GM12878 (cell line): ENCODE measurements around the gene SERPINB3. TPM values are rescaled to one million over a fixed set of nuclear protein-coding genes. Genes with fewer than 3 reads are reported as not detected.

Experiments
- polyA plus RNA-seq, 11 experiments: library from polyadenylated mRNA; depleted of rRNA in 4 of 11; unstranded in 6 of 11; stranded (reverse) in 5 of 11; fragments of >200 nt; fragmentation: Nextera tagmentation in 4 of 11; fragmentation: Illumina TruSeq in 1 of 11; extraction: Ambion mirVana in 4 of 11; extraction: Trizol in 1 of 11; gene quantifications; 1 replicate in 1 of 11; 2 replicates in 10 of 11; pipeline versions ENCODE4 v1.2.1 to v1.2.3, GENCODE V29; 2011 to 2016; ENCODE audit warnings: inconsistent platforms in 2 of 11, missing spikeins in 2 of 11, low read depth in 1 of 11
- total RNA-seq, 4 experiments: library from RNA; depleted of rRNA in 3 of 4; stranded (reverse); fragments of >200 nt in 3 of 4; fragmentation: Illumina TruSeq in 1 of 4; extraction: Trizol in 1 of 4; gene quantifications; 2 replicates each; pipeline versions ENCODE4 v1.2.1 to v1.2.3, GENCODE V29; 2013 to 2021

The SERPINB3 gene
- total and polyA plus RNA-seq, 10 of the 15 experiments (the other 5 are each of a cell fraction or from before 2014, with no cell fraction given): not detected

Other genes with a start within 250 kb of the SERPINB3 start
Only the 7 nearest of the 9 such genes appear.
- 0.05 TPM in 1 of 2 replicates, not detected in the other for gene SERPINB5, start 184.9 kb downstream of the SERPINB3 start, total RNA-seq (2014; rRNA removed)
- not detected in 2 replicates for gene SERPINB5, start 184.9 kb downstream of the SERPINB3 start, total RNA-seq (2014; rRNA removed; fragmentation: Illumina TruSeq; extraction: Trizol)
- not detected in 2 replicates for gene SERPINB5, start 184.9 kb downstream of the SERPINB3 start, total RNA-seq (2021)
- 0.04 TPM in 1 of 2 replicates, not detected in the other for gene SERPINB5, start 184.9 kb downstream of the SERPINB3 start, polyA plus RNA-seq (2011; rRNA removed)
- gene SERPINB5, start 184.9 kb downstream of the SERPINB3 start, polyA plus RNA-seq (2014; fragmentation: Illumina TruSeq; extraction: Trizol): 0.03 TPM in 1 of 2 replicates, not detected in the other
- not detected for gene SERPINB5, start 184.9 kb downstream of the SERPINB3 start, polyA plus RNA-seq (2014; fragmentation: Nextera tagmentation; extraction: Ambion mirVana)
- not detected in 2 replicates for gene SERPINB5, start 184.9 kb downstream of the SERPINB3 start, polyA plus RNA-seq (2014; rRNA removed)
- not detected for gene SERPINB5, start 184.9 kb downstream of the SERPINB3 start, polyA plus RNA-seq (2016; fragmentation: Nextera tagmentation; extraction: Ambion mirVana)
- not detected in 2 replicates for gene SERPINB12, start 119.5 kb downstream of the SERPINB3 start, total RNA-seq (2014; rRNA removed)
- gene SERPINB12, start 119.5 kb downstream of the SERPINB3 start, total RNA-seq (2014; rRNA removed; fragmentation: Illumina TruSeq; extraction: Trizol): not detected in 2 replicates
- not detected in 2 replicates for gene SERPINB12, start 119.5 kb downstream of the SERPINB3 start, total RNA-seq (2021)
- gene SERPINB12, start 119.5 kb downstream of the SERPINB3 start, polyA plus RNA-seq (2011; rRNA removed): not detected in 2 replicates
- not detected in 2 replicates for gene SERPINB12, start 119.5 kb downstream of the SERPINB3 start, polyA plus RNA-seq (2014; fragmentation: Illumina TruSeq; extraction: Trizol)
- gene SERPINB12, start 119.5 kb downstream of the SERPINB3 start, polyA plus RNA-seq (2014; fragmentation: Nextera tagmentation; extraction: Ambion mirVana): not detected
- not detected in 2 replicates for gene SERPINB12, start 119.5 kb downstream of the SERPINB3 start, polyA plus RNA-seq (2014; rRNA removed)
- gene SERPINB12, start 119.5 kb downstream of the SERPINB3 start, polyA plus RNA-seq (2016; fragmentation: Nextera tagmentation; extraction: Ambion mirVana): not detected
- not detected in 2 replicates for gene SERPINB13, start 74.5 kb downstream of the SERPINB3 start, total RNA-seq (2014; rRNA removed)
- gene SERPINB13, start 74.5 kb downstream of the SERPINB3 start, total RNA-seq (2014; rRNA removed; fragmentation: Illumina TruSeq; extraction: Trizol): not detected in 2 replicates
- not detected in 2 replicates for gene SERPINB13, start 74.5 kb downstream of the SERPINB3 start, total RNA-seq (2021)
- not detected in 2 replicates for gene SERPINB13, start 74.5 kb downstream of the SERPINB3 start, polyA plus RNA-seq (2011; rRNA removed)
- not detected in 2 replicates for gene SERPINB13, start 74.5 kb downstream of the SERPINB3 start, polyA plus RNA-seq (2014; fragmentation: Illumina TruSeq; extraction: Trizol)
- gene SERPINB13, start 74.5 kb downstream of the SERPINB3 start, polyA plus RNA-seq (2014; fragmentation: Nextera tagmentation; extraction: Ambion mirVana): not detected
- not detected in 2 replicates for gene SERPINB13, start 74.5 kb downstream of the SERPINB3 start, polyA plus RNA-seq (2014; rRNA removed)
- not detected for gene SERPINB13, start 74.5 kb downstream of the SERPINB3 start, polyA plus RNA-seq (2016; fragmentation: Nextera tagmentation; extraction: Ambion mirVana)
- gene SERPINB4, start 17.6 kb downstream of the SERPINB3 start, total RNA-seq (2014; rRNA removed): not detected in 2 replicates
- gene SERPINB4, start 17.6 kb downstream of the SERPINB3 start, total RNA-seq (2014; rRNA removed; fragmentation: Illumina TruSeq; extraction: Trizol): not detected in 2 replicates
- gene SERPINB4, start 17.6 kb downstream of the SERPINB3 start, total RNA-seq (2021): not detected in 2 replicates
- gene SERPINB4, start 17.6 kb downstream of the SERPINB3 start, polyA plus RNA-seq (2011; rRNA removed): not detected in 2 replicates
- not detected in 2 replicates for gene SERPINB4, start 17.6 kb downstream of the SERPINB3 start, polyA plus RNA-seq (2014; fragmentation: Illumina TruSeq; extraction: Trizol)
- not detected for gene SERPINB4, start 17.6 kb downstream of the SERPINB3 start, polyA plus RNA-seq (2014; fragmentation: Nextera tagmentation; extraction: Ambion mirVana)
- not detected in 2 replicates for gene SERPINB4, start 17.6 kb downstream of the SERPINB3 start, polyA plus RNA-seq (2014; rRNA removed)
- gene SERPINB4, start 17.6 kb downstream of the SERPINB3 start, polyA plus RNA-seq (2016; fragmentation: Nextera tagmentation; extraction: Ambion mirVana): not detected
- not detected in 2 replicates for gene SERPINB11, start 41.1 kb upstream of the SERPINB3 start, total RNA-seq (2014; rRNA removed)
- not detected in 2 replicates for gene SERPINB11, start 41.1 kb upstream of the SERPINB3 start, total RNA-seq (2014; rRNA removed; fragmentation: Illumina TruSeq; extraction: Trizol)
- not detected in 2 replicates for gene SERPINB11, start 41.1 kb upstream of the SERPINB3 start, total RNA-seq (2021)
- not detected in 2 replicates for gene SERPINB11, start 41.1 kb upstream of the SERPINB3 start, polyA plus RNA-seq (2011; rRNA removed)
- gene SERPINB11, start 41.1 kb upstream of the SERPINB3 start, polyA plus RNA-seq (2014; fragmentation: Illumina TruSeq; extraction: Trizol): not detected in 2 replicates
- gene SERPINB11, start 41.1 kb upstream of the SERPINB3 start, polyA plus RNA-seq (2014; fragmentation: Nextera tagmentation; extraction: Ambion mirVana): not detected
- gene SERPINB11, start 41.1 kb upstream of the SERPINB3 start, polyA plus RNA-seq (2014; rRNA removed): not detected in 2 replicates
- not detected for gene SERPINB11, start 41.1 kb upstream of the SERPINB3 start, polyA plus RNA-seq (2016; fragmentation: Nextera tagmentation; extraction: Ambion mirVana)
- gene SERPINB7, start 113.5 kb upstream of the SERPINB3 start, total RNA-seq (2014; rRNA removed): not detected in 2 replicates
- gene SERPINB7, start 113.5 kb upstream of the SERPINB3 start, total RNA-seq (2014; rRNA removed; fragmentation: Illumina TruSeq; extraction: Trizol): not detected in 2 replicates
- gene SERPINB7, start 113.5 kb upstream of the SERPINB3 start, total RNA-seq (2021): not detected in 2 replicates
- gene SERPINB7, start 113.5 kb upstream of the SERPINB3 start, polyA plus RNA-seq (2011; rRNA removed): not detected in 2 replicates
- not detected in 2 replicates for gene SERPINB7, start 113.5 kb upstream of the SERPINB3 start, polyA plus RNA-seq (2014; fragmentation: Illumina TruSeq; extraction: Trizol)
- gene SERPINB7, start 113.5 kb upstream of the SERPINB3 start, polyA plus RNA-seq (2014; fragmentation: Nextera tagmentation; extraction: Ambion mirVana): not detected
- not detected in 2 replicates for gene SERPINB7, start 113.5 kb upstream of the SERPINB3 start, polyA plus RNA-seq (2014; rRNA removed)
- not detected for gene SERPINB7, start 113.5 kb upstream of the SERPINB3 start, polyA plus RNA-seq (2016; fragmentation: Nextera tagmentation; extraction: Ambion mirVana)
- gene SERPINB2, start 225.8 kb upstream of the SERPINB3 start, total RNA-seq (2014; rRNA removed): 12.2 and 19.0 TPM in 2 replicates
- gene SERPINB2, start 225.8 kb upstream of the SERPINB3 start, total RNA-seq (2014; rRNA removed; fragmentation: Illumina TruSeq; extraction: Trizol): 12.2 and 12.9 TPM in 2 replicates
- gene SERPINB2, start 225.8 kb upstream of the SERPINB3 start, total RNA-seq (2021): 9.6 and 12.5 TPM in 2 replicates
- gene SERPINB2, start 225.8 kb upstream of the SERPINB3 start, polyA plus RNA-seq (2011; rRNA removed): 25.3 and 32.2 TPM in 2 replicates
- 19.2 and 22.2 TPM in 2 replicates for gene SERPINB2, start 225.8 kb upstream of the SERPINB3 start, polyA plus RNA-seq (2014; fragmentation: Illumina TruSeq; extraction: Trizol)
- 10 to 100 TPM; 14.6 to 15.5 TPM for gene SERPINB2, start 225.8 kb upstream of the SERPINB3 start, polyA plus RNA-seq (2014; fragmentation: Nextera tagmentation; extraction: Ambion mirVana)
- 11.2 and 17.2 TPM in 2 replicates for gene SERPINB2, start 225.8 kb upstream of the SERPINB3 start, polyA plus RNA-seq (2014; rRNA removed)
- 10 to 100 TPM; 12.4 to 13.4 TPM for gene SERPINB2, start 225.8 kb upstream of the SERPINB3 start, polyA plus RNA-seq (2016; fragmentation: Nextera tagmentation; extraction: Ambion mirVana)